Eye (tissue), 1 donor: ENCODE measurements around the gene FAM131C.
A peak's percentile ranks its signal among the peaks of the same experiment; 100 is the strongest.

Experiments
- DNase-seq: peaks from one replicate; pipeline ENCODE4 v3.0.0-alpha.2; 2015

FAM131C gene

DNA sequence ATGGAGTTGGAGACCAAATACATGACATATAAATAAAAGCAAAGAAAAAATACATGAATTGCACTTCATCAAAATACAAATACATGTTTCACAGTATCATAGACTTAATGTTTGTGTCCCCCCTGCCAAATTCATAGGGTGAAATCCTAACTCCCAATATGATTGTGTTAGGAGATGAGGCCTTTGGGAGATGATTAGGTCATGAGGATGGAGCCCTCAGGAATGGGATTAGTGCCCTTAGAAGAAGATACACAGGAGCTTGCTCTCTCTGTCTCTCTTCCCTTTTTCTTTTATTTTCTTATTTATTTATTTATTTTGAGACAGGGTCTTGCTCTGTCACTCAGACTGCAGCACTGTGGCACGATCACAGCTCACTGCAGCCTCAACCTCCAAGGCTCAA, 26.0 kb upstream of the FAM131C start:
- DNase-seq, result no peak

DNA sequence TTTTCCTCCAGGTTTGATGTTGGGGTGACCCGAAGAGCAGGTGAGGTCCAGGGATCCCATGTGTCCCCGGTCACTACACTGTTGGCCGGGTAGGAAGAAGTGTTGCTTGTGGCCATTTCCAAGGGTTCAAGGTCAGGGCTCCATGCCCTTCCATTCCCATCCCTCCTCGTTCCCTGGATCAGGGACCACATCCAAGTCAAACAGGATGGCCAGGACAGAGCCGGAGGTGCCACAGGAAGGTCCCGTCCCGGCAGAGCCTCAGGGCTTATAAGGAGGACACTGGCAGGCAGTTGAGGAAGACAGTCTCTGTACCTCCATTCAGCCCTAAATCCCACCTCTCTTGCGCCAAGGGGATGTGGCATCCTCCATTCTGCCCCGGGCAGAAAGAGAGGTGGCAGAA, 22.0 kb upstream of the FAM131C start:
- DNase-seq, result no peak

DNA sequence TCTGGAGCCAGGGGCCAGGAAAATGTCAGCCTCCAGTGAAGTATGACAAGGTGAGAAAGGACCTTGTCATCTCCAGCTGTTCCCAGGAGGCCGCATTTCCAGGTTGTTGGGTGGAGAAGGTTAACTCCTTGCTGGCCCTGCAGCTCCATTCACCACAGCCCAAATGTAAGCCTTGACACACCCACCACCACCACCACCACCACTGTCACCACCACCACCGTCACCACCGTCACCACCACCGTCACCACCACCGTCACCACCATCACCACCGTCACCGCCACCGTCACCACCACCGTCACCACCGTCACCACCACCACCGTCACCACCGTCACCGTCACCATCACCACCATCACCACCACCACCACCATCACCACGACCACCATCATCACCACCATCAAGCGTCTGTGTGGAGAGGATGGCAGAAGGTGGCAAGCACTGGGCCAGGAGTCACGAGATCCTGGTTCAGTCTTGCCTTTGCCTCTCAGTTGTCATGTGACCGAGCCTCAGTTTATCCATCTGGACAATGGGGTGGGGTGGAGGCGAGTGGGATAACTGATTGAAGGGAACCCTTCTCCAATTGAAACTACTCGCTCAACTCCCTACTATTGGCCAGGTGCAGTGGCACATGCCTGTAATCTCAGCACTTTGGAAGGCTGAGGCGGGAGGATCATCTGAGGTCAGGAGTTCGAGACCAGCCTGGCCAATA, 21.2 kb upstream of the FAM131C start:
- no peak for DNase-seq

DNA sequence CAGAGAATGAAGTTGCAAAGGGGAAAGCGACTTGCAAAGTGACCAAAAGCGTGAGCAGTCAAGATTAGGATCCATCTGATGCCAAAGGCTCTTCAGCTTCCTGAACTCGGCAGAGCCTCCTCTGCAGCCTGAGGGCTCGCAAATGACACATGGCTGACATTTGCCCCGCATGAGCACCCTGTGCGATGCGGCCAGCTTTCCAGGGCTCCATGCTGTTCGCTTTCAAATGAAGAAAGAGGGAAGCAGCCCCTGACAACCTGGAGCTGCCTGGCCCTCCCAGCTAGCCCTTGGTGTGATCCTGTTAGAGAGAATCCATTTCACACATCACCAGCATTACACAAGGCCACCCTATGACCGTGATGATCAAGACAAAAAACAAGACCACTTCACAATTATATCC, 20.2 kb upstream of the FAM131C start:
- no peak for DNase-seq

DNA sequence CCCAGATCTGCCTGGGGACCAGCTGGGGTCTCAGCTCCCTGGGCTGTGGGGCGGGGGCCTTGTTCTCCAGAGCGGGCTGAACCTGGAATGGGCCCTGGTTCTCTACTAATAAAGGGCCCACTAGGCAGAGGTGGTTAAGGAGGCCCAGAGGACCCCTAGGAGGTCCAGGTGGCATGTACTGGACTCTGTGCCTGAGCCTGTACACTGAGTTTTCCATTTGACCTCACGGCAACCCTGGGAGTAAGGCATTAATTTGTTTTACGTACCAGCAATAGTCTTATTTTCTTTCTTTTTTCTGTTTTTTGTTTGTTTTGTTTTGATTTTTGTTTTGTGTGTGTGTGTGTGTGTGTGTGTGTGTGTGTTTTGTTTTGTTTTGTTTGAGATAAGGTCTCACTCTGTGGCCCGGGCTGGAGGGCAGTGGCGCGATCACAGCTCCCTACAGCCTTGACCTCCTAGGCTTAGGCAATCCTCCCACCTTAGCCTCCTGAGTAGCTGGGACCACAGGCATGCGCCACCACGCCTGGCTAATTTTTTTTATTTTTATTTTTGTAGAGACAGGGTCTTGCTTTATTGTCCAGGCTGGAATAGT, 19.6 kb upstream of the FAM131C start:
- no peak for DNase-seq

DNA sequence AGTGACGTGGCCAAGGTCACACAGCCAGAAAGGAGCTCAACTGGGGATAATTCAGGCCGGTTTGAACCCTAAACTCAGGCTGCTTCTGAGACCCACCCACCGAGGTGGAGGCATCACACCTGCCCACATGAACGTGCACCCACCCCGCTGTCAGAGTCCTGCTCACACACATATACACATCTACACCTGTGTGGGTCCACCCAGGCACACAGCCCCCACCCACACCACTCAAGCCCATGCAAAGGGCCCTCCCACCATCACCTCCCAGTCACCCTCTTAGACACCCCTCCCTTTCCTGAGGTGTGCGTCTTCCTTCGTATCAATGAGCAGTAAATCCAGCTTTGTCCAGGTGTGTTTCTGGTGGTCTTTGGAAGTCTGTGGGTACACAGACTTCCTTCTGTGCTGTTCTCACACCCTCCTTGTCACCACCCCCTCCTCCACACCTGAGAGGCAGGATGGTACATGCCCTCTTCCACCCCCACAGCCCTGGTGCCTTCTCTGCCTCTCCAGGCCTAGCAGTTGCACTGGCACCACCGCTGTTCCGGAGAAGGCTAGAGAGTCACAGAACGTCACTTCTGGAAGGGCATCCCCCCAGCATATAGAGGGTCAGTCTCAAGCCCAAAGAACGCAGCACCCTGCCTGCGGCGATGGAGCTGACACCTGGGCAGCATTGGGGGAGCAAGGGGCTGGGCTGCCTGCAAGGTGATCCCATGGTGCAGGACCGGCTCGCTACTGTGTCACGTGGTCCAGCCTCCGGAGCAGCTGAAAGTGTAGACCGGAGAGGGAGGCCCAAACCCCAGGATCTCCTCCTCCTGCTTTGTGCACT, 18.9 kb upstream of the FAM131C start:
- peak; percentile 42 for DNase-seq

DNA sequence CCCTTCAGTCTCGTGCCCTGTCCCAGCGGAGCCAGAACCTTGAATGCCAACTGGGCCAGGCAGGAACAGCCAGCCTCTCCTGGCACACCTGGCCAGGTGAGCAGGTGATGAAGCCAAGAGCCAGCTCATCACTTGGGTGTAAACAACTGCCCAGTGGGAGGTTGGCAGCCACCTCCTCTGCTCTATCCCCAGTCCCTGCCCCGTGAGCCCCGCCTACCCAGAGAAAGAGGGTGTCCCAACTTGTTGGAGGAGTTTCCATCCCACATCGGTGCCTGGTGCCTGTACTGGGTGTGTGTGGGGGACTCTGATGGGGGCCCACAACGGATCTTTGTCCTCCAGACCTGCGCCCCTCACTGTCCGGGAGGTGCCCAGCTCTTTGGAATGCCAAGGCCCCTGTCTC, 17.8 kb upstream of the FAM131C start:
- no peak for DNase-seq

DNA sequence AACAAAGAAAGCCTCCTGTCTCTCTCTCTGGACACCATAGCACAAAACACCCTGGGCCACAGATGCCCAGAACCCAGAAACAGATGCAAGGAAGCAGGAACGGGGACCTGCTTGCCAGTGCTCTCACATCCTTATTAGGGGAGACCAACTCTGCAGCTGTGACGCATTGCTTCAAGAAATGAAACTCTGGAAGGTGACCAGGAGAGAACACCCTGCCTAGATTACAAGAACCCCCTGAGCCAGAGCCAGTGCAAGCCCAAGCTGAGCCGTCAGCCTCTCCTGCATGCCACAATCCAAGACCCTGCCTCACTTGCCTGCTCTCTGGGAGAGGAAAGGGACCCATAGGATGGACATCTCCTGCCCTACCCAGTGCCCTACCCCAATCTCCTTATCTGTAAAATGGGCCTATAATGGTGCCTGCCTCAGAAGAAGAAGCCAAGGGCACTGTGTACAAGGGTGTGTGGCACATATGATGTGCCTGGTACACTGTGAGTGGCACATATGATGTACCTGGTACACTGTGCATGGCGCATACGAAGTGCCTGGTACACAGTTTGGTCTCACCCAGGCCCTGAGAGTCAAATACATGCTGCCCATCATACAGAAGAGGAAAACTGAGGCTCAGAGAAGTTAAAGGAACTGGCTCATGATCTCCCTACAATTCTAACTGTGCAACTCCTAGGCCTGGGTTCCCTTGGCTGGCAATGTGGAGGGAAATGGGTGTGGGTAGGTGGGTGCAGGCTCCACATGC, 16.8 kb upstream of the FAM131C start:
- no peak for DNase-seq

DNA sequence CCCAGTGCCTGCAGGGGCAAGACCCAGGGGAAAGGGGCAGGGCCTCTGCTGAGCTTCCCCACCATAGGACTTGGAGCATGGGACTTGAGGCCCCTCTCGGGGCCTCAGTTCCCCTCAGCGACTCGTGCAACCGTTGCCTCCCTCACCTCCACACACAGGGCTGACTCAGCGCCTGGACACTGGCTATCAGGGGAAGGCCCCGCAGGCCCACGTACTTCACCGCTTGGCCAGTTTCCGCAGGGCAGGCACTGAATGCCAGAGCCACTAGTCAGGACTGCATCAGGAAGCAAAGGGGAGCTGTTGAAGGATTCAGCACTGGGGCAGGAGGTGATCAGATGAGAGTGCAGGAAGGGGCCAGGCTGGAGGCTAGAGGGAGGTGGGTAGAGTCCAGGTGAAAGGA, 15.5 kb upstream of the FAM131C start:
- DNase-seq, result no peak

DNA sequence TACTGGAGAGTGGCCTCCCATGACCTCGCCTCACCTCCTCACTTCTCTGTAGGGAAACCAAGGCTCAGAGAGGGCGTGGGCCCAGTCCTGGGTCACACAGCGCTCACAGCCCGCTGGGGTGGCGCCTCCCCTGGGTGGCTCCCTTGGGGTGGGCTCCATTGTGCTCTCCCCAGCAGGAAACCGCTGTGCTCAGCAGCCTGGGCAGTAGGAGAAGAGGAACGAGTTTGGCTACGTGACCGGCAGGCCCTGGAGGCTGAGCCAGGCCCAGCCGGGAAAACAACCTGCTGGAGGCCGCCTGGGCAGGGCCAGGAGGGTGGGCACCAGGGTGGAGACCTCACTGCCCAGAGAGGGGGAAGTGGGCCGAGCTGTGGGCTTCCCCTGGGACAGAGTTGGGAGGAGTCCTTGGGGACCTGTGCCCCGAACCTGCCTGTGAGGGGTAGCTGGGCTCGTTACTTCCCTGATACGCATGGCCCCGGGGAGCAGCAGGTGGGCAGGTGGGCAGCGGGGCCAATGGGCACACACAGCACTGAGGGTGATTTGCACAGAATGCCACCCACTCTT, 15.0 kb upstream of the FAM131C start:
- no peak for DNase-seq

DNA sequence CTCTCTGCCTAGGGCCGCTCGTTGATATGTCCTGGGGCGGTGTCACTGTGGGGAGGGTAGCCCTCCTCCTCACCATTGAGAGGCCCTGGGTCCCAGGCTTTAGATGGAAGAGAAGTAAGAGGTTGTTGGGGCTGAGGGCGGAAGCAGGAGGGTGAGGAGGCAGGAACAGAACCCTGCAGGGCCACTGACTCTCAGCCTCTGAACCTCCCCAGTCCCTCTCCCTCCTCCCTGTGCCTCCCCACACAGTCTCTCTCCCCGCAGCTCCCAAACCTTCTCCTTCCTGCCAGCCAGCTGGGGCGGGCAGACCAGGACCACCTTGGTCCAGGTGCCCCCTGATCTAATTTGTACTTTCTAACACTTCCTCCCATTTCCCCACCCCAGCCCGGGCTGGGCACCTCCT, 14.3 kb upstream of the FAM131C start:
- DNase-seq, result no peak

DNA sequence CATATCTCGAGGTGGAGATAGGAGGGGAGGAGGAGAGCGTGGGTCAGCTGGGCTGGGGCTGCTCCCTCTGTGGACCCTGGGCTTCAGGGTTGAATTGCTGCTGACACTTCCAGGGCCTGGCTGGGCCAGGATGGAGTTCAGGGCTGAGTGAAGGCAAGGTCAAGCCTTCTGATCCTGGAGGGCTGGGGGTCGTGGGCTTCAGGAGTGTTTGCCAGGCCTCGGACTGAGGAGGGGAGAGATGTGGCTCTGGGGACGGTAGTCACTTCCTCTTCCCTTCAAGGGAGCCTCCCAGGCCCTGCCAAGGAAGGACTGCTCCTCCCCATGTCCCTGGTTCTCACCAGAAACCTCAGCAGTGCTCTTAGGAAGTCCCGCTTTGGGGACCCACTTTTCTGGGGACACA, 12.1 kb upstream of the FAM131C start:
- no peak for DNase-seq

DNA sequence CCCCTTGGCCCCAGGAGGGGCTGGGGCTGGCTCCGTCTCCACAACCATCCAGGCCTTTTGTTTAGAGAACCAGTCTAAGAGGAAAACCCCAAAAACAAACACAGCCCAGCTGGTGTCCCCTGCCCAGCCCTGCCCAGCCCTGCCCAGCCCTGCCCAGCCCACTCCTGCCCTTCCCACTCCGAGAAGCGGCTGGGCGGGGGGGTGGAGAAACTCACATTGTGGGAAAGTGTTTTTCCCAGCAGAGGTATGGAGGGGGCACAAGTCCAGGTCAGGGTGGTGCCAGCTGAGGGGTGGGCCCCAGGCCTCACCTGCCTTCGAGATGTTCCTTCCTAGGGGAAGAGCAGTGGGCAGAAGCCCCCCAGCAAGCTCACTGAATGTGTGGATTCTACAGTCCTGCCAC, 10.0 kb upstream of the FAM131C start:
- DNase-seq, result no peak

DNA sequence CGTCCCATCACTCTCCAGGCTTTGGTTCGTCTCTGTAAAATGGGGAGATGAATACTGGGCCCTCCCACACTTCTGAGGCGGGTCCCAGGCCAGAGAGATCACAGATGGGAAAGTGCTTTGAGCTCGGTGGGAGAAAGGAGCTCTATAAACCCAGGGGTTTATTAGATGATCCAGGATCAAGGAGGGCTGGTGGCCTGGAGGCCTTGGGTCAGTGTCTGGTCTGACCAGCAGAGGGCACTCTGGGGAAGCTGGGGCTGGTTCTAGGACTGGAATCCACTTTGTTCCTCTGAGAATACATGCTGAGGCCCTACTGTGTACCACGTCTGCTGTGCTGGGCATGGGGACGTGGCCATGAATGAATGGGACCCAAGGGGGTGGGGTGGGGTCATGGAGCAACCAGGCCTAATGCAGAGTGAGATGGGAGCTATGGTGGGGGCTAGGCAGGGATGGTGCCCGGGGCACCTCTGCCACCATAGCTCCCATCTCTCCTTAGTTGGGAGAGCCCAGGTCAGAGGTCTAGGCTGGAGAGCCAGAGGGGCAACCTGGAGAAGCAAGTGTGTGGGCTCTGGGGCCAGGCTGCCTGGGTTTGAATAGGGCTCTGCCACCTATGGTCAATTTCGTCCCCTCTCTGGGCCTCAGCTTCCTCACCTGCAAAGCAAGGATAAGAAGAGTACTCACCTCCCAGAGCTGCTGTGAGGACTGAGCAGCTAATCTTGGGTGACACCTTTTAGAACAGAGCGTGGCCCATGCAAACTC, 9.0 kb upstream of the FAM131C start:
- DNase-seq, result peak; percentile 87

DNA sequence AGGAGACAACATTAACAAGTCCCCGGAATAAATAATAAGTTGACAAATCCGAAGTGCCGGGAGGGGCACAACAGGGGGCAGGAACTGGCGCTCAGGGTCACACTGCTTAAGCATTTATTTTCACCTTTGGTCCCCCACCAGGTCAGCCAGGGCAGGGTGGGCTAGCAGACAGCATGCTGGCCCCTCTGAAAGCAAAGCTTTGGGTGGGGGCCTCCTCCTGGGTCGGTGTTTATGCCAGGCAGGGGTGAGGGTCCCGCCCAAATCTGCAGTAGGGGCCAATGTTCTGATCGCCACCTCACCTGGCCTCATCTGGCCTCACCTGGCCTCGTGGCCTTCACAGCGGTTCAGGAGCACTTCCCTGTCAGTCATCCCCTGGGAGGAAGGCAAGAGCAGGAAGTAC, 8.2 kb upstream of the FAM131C start:
- no peak for DNase-seq

DNA sequence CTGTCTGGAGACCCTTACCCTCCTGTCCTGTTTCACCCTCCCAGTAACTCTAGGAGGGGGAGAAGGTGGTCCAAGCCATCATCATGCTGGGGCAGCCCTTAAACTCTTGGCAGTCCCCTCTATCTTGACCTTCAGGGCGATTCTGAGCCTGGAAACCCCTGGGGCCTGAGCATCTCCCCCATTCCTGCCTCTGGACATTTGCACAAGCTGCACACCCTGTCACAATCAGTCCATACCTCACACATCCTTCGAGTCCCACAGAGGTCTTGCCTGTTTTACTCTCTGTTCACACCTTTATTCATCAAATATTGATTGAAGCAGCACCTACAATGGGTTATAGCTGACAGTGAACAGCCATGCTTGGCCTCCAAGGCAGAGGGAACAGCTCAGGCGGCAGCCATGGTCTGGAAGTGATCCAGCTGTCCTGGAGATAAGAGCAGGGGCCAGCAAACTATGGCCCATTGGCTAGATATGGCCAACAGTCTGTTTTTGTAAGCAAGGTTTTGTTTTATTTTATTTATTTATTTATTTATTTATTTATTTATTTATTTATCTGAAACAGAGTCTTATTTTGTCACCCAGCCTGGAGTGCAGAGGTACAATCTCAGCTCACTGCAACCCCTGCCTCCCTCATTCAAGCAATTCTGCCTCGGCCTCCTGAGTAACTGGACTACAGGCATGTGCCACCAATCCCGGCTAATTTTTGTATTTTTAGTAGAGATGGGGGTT, 7.1 kb upstream of the FAM131C start:
- no peak for DNase-seq

DNA sequence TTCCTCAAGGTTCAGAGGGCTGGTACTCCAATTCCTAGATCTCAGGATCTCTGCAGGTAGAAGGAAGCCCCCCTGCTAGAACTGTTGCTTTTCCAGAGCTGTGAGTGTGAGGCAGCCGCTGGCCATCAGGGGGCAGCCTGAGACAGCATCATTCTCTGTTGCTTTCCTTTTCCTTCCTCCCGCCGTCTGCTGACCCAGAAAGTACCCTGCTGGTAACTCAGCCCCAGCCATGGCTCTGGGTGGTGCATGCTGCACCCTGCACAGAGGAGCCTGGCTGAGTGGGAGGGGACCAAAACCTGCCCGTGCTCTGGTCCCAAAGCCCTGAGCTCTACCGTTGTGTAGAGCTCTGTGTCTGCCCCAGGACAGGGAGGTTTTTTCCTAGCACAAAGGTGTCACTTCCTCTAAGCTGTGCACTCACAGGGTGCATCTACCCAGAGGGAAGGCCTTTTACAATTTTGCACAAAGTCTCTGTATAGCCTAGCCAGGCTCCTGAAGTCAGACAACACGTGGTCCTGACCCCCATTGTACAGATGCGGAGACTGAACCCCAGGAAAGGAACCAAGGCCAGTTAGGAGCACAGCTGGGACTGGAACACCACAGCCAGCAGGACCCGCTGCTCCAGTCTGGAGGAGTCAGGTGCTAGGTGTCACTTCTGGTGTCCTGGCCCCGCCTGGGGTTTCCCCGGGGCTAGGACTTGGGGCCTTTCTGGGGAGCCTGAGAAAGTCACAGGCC, 5.6 kb upstream of the FAM131C start:
- DNase-seq, result peak; percentile 95

DNA sequence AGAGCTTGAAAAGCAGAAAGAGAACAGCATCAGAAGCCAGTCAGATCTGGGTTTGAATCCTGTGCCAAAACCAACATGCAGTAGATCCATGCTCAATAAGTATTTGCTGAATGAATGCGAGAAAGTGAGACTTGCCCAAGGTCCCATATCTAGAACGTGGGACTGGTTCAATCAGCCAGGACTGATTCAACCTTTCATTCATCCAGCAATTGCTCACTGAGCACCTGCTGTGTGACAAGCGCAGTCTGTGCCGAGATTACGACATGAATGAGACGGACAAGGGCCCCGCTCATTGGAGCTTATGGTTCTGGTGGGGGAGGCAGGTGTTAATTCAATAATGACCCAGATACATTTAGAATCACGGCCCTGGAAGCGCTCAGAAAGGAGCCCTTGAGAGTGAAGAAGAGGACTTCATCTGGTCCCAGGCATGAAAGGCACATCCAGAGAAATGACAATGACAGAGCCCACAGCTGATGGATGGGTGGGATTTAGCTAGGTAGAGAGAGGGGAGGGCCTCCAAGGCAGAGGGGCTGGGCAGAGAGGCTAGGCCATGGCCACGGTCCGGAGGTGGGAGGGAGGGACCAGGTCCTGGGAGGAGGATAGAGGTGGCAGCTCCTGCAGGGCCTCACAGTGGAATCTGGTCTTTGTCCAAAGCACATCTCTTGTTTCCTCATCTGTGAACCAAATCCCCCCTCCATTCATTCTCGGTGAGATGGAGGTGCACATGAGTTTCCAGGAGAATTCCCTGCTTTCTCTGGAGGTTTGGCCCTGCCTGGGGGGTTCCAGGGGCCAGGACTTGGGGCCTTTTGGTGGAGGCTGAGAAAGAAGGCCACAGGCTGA, 4.2 kb upstream of the FAM131C start:
- peak; percentile 47 for DNase-seq

DNA sequence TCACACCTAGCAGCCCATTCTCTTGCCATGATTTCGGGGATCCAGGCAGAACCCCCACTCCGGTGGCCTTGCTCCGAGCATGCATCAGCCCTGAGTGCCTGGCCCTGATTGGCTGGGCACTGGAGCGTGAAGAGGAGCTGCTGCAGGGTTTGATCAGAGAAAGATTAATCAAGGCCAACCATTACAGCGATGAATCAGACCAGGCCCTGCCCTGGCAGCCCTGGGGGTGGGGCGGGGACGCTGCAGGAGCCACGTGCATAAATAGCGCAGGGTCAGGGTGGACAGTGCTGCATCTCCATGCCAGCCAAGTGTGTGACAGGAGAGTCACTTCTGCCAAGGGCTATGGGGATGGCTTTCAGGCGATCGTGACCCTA, 3.4 kb upstream of the FAM131C start:
- DNase-seq, result peak; percentile 66
